Chondrocyte (in vitro differentiated cells): Measurements from ENCODE around the gene MYBBP1A. TPM values are rescaled to one million over a fixed set of nuclear protein-coding genes. Genes with fewer than 3 reads are reported as not detected.
A peak's percentile ranks its signal among the peaks of the same experiment; 100 is the strongest.
"Not testable (repeated sequence)": the region's sequence is repeated elsewhere in the genome, so short reads cannot be mapped to it uniquely, and the experiment has no call there.

ENCODE experiments used
- DNase-seq: peaks from one replicate; pipeline ENCODE4 v3.0.0; 2021; ENCODE audit warnings: mixed read lengths, low spot score
- H3K27ac Mint-ChIP-seq: one replicate; pipeline ENCODE4 v1.8.0; 2021; ENCODE audit warnings: mild to moderate bottlenecking, moderate library complexity, mixed read lengths; ENCODE audit not compliant: unreplicated experiment
- H3K27me3 Mint-ChIP-seq: 2 replicates; pipeline ENCODE4 v1.8.0; 2021; ENCODE audit warnings: low read depth, mixed read lengths
- H3K36me3 Mint-ChIP-seq: 2 replicates; pipeline ENCODE4 v1.8.0; 2021; ENCODE audit warnings: low read depth, mixed read lengths
- H3K4me1 Mint-ChIP-seq: 2 replicates; pipeline ENCODE4 v1.8.0; 2021; ENCODE audit warnings: low read depth, mild to moderate bottlenecking, mixed read lengths
- H3K4me3 Mint-ChIP-seq: one replicate; pipeline ENCODE4 v1.8.0; 2021; ENCODE audit warnings: mild to moderate bottlenecking, moderate library complexity, mixed read lengths; ENCODE audit not compliant: unreplicated experiment
- H3K9me3 Mint-ChIP-seq: 2 replicates; pipeline ENCODE4 v1.8.0; 2021; ENCODE audit warnings: low read depth, mixed read lengths
- CTCF ChIP-seq: fragments of 200-600 bp; sonication (generic); IDR thresholded peaks from 2 replicates; pipeline ENCODE4 v1.5.0; 2021; ENCODE audit warnings: antibody characterized with exemption, mild to moderate bottlenecking, moderate library complexity
- long read RNA-seq: library from polyadenylated mRNA; stranded (forward); transcript quantifications from one replicate; pipeline ENCODE4 v2.0.0, GENCODE V29; 2021
- total RNA-seq: library from RNA; stranded (reverse); gene quantifications from 3 replicates; pipeline ENCODE4 v1.2.1, GENCODE V29; 2021

MYBBP1A gene
- 33.6 to 58.2 TPM (median 36.4 TPM) in 3 replicates for total RNA-seq
- long read RNA-seq, full-length matches to known transcripts: 35 of 48 reads
- long read RNA-seq, partial matches to known transcripts: 10 of 48 reads
- long read RNA-seq, other reads (novel, unspliced or antisense): 3 of 48 reads

- H3K27me3 Mint-ChIP-seq: no peaks in the 10 kb centered on the region
These were observed at the start of gene MYBBP1A for GRCh38 chr17:4554997-4555799. Gene MYBBP1A, minus strand, starts transcription at chr17:4555384. Its CDS starts 60 bp downstream, at chr17:4555324.

DNA sequence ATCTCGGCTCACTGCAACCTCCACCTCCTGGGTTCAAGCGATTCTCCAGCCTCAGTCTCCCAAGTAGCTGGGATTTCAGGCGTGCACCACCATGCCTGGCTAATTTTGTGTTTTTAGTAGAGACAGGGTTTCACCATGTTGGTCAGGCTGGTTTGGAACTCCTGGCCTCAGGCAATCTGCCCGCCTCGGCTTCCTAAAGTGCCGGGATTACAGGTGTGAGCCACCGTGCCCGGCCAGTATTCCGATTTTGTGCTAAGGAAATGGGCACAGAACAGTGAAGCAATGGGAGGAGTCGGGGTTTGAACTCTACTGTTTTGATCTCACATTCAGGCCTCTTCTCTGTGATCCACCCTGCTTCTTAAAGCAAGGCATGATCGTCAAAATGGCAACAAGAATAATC, 49.6 kb upstream of the MYBBP1A start:
- not testable (repeated sequence) for H3K27me3 Mint-ChIP-seq, H3K4me3 Mint-ChIP-seq, H3K36me3 Mint-ChIP-seq, DNase-seq, H3K9me3 Mint-ChIP-seq
- H3K27ac Mint-ChIP-seq: peak overlapping the region; percentile 88
- H3K4me1 Mint-ChIP-seq: peaks cover 45% of the 10 kb centered on the region

More at GRCh38 chr17:4554997-4555799, at the start of gene MYBBP1A:
- H3K9me3 Mint-ChIP-seq: no peaks in the 10 kb centered on the region
- H3K4me1 Mint-ChIP-seq: peaks cover 27% of the 10 kb centered on the region
- peaks cover 3% of the 10 kb centered on the region for H3K36me3 Mint-ChIP-seq
- peak; percentile 97 for DNase-seq
- peak within 1 kb of the TSS; percentile 94 for H3K27ac Mint-ChIP-seq
- peak within 1 kb of the TSS; percentile 92 for H3K4me3 Mint-ChIP-seq
- peak; percentile 72 for TF ChIP-seq CTCF

- TF ChIP-seq CTCF: no peak
- Mint-ChIP-seq H3K9me3 (no peaks in the 10 kb centered on the region), H3K27ac (peak overlapping the region; percentile 88), H3K36me3 (no peaks in the 10 kb centered on the region), H3K27me3 (no peaks in the 10 kb centered on the region), H3K4me1 (peaks cover 51% of the 10 kb centered on the region), H3K4me3 (no peak overlapping the region)
- no peak for DNase-seq
These were observed 49.0 kb upstream of the MYBBP1A start for GRCh38 chr17:4604111-4604644.

GRCh38 chr17:4602041-4602440, 46.9 kb upstream of the MYBBP1A start:
- TF ChIP-seq CTCF: no peak
- no peaks in the 10 kb centered on the region for H3K9me3 Mint-ChIP-seq
- H3K4me3 Mint-ChIP-seq: no peak overlapping the region
- no peak overlapping the region for H3K27ac Mint-ChIP-seq
- peaks cover 39% of the 10 kb centered on the region for H3K4me1 Mint-ChIP-seq
- DNase-seq: no peak
- no peaks in the 10 kb centered on the region for H3K27me3 Mint-ChIP-seq
- H3K36me3 Mint-ChIP-seq: no peaks in the 10 kb centered on the region

DNA sequence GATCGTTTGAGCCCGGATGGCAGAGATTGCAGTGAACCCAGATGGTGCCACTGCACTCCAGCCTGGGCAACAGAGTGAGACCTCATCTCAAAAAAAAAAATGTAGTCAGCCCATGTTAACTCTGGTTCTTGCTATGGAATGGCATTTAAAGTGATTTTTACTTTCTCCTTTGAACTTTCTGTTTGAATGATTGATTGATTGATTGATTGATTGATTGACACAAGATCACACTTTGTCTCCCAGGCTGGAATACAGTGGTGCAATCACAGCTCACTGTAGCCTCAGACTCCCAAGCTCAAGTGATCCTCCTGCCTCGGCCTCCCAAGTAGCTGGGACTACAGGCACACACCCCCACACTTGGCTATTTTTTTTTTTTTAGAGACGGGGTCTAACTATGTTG, 46.1 kb upstream of the MYBBP1A start:
- Mint-ChIP-seq H3K27ac (no peak overlapping the region), H3K36me3 (no peaks in the 10 kb centered on the region), H3K27me3 (no peaks in the 10 kb centered on the region), H3K9me3 (no peaks in the 10 kb centered on the region), H3K4me1 (peaks cover 36% of the 10 kb centered on the region), H3K4me3 (no peak overlapping the region)
- DNase-seq: no peak
- TF ChIP-seq CTCF: no peak
